ENCODE data around the gene CTAG2.
"Not testable (repeated sequence)": the region's sequence is repeated elsewhere in the genome, so short reads cannot be mapped to it uniquely, and the experiment has no call there.

The CTAG2 gene

GRCh38 chrX:154645745-154646378 lies 7.5 kb downstream of the CTAG2 start:
- not testable (repeated sequence) for DNase-seq

GRCh38 chrX:154643708-154644107 lies 9.7 kb downstream of the CTAG2 start:
- not testable (repeated sequence) for DNase-seq

- not testable (repeated sequence) for DNase-seq
Measured at GRCh38 chrX:154641740-154642139, 11.6 kb downstream of the CTAG2 start.

GRCh38 chrX:154633661-154634060 lies 19.7 kb downstream of the CTAG2 start:
- not testable (repeated sequence) for DNase-seq

GRCh38 chrX:154630949-154631348 lies 22.4 kb downstream of the CTAG2 start:
- not testable (repeated sequence) for DNase-seq

- DNase-seq = not testable (repeated sequence)
Measured at GRCh38 chrX:154628960-154629359, 24.4 kb downstream of the CTAG2 start.

GRCh38 chrX:154620767-154621414 lies 32.5 kb downstream of the CTAG2 start:
- not testable (repeated sequence) for DNase-seq

- DNase-seq = not testable (repeated sequence)
Measured at GRCh38 chrX:154619182-154619581, 34.2 kb downstream of the CTAG2 start, which contains the start of gene CTAG1B. Gene CTAG1B, minus strand, starts transcription at chrX:154619282. Its CDS starts 64 bp downstream, at chrX:154619218.

GRCh38 chrX:154613586-154613985 lies 39.8 kb downstream of the CTAG2 start:
- not testable (repeated sequence) for DNase-seq

- DNase-seq = not testable (repeated sequence)
Measured at GRCh38 chrX:154611146-154611545, 42.2 kb downstream of the CTAG2 start.

GRCh38 chrX:154608823-154609222 lies 44.6 kb downstream of the CTAG2 start:
- not testable (repeated sequence) for DNase-seq

GRCh38 chrX:154607976-154608375 lies 45.4 kb downstream of the CTAG2 start:
- not testable (repeated sequence) for DNase-seq

- DNase-seq = no peak
Measured at GRCh38 chrX:154607370-154607769, 46.0 kb downstream of the CTAG2 start.

GRCh38 chrX:154605566-154605965 lies 47.8 kb downstream of the CTAG2 start:
- no peak for DNase-seq

GRCh38 chrX:154603438-154604430 lies 49.6 kb downstream of the CTAG2 start:
- DNase-seq = no peak

GRCh38 chrX:154602766-154603437 lies 50.5 kb downstream of the CTAG2 start:
- no peak for DNase-seq

GRCh38 chrX:154602226-154602625 lies 51.2 kb downstream of the CTAG2 start:
- DNase-seq = no peak

All from retina (tissue), 1 donor.